Hepatocyte (in vitro differentiated cells): ENCODE measurements around the gene TEX13C.

Experiments
- CTCF ChIP-seq: fragments of 200-600 bp; sonication (generic); IDR thresholded peaks from 2 replicates; pipeline ENCODE4 v1.5.1; 2016; ENCODE audit warnings: antibody characterized with exemption, mild to moderate bottlenecking; ENCODE audit not compliant: poor library complexity
- EZH2 ChIP-seq: fragments of 200-600 bp; sonication (generic); IDR thresholded peaks from 2 replicates; pipeline ENCODE4 v1.6.1; 2016; ENCODE audit warnings: antibody characterized with exemption, mild to moderate bottlenecking, borderline replicate concordance
- EZH2phosphoT487 ChIP-seq: fragments of 200-600 bp; sonication (generic); IDR thresholded peaks from one replicate; pipeline ENCODE4 v1.6.1; 2018; ENCODE audit warnings: antibody characterized with exemption, mild to moderate bottlenecking, low read depth, moderate library complexity; ENCODE audit not compliant: unreplicated experiment, severe bottlenecking

- TF ChIP-seq CTCF = no peak
- TF ChIP-seq EZH2 = no peak
- no peak for TF ChIP-seq EZH2phosphoT487
These were observed 20.8 kb upstream of the TEX13C start for GRCh38 chrX:125298871-125299270.
